Fibroblast of skin of left quadriceps (primary cell): ENCODE measurements around the gene INTS2.
"Not testable (repeated sequence)": the region's sequence is repeated elsewhere in the genome, so short reads cannot be mapped to it uniquely, and the experiment has no call there.

ENCODE experiments used
- DNase-seq, 2 experiments: peaks; one replicate each; pipeline ENCODE4 v3.0.0-alpha.2; 2013; ENCODE audit warnings: low read depth in 2 of 2

Gene INTS2

DNA sequence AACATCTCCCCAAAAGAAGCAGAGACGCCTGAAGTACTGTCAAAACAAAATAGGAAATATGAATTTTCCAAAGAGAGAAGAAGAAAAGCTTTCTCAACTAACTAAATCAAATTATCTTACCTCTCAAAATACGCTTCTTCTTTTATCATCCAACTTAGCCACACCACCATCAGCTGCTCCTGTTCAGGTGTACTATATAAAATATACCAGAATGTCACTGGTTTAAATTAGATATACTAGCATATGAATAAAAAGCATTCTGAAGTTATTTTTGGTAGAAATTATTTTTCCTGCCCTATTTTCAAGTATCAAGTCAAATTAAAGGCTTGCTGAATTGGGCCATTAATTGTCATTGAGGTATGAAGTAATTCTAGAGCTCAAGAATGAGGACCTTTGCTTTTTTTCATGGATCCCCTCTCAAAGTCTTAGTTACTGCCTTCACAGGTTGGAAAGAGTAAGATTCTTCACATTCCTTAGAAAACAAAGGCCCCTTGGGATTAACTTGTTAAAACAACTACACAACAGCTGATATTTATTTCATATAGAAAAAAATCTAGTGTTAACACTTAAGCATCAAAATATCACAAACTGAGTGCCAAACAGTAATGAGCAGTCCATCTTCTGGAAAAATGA, 30.1 kb downstream of the INTS2 start:
- no peak for DNase-seq

DNA sequence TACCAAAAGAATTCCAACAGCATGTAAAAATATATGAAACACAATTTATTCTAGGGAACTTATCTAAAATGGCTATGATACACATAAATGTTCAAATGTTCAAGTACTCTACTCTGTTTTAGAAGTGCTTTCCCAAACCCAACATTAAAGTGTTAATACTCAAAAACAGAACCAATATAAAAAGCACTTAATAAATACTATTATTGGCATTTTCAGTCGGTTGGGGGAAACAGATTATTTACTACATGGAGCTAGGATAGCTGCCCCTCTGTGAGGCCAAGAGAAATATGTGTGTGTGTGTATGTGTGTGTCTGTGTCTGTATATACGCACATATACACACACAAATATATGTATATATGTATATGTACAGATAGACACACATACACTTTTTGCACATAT, 32.4 kb downstream of the INTS2 start:
- no peak for DNase-seq

DNA sequence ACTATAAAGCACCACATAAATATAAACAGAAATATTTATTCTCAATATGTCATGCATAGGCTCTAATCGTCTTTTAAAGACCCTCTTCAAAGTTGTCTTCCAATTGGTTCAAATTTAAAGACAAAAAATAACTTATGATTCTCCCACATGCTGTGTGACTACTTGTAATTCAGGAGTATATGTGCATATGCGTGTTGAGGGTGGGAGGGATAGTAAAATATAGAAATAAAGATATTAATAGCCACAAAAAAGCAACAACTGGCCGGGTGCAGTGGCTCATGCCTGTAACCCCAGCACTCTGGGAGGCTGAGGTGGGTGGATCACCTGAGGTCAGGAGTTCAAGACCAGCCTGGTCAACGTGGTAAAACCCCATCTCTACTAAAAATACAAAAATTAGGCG, 33.5 kb downstream of the INTS2 start:
- DNase-seq, result not testable (repeated sequence)

DNA sequence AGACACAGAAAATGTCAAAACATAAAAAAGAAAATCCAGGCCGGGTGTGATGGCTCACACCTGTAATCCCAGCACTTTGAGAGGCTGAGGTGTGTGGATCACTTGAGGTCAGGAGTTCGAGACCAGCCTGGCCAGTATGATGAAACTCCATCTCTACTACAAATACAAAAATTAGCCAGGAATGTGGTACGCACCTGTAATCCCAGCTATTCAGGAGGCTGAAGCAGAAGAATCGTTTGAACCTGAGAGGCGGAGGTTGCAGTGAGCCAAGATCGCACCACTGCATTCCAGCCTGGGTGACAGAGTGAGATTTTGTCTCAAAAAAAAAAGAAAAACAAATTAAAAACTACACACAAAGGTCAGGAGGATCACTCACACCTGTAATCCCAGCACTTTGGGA, 40.0 kb downstream of the INTS2 start:
- not testable (repeated sequence) for DNase-seq

DNA sequence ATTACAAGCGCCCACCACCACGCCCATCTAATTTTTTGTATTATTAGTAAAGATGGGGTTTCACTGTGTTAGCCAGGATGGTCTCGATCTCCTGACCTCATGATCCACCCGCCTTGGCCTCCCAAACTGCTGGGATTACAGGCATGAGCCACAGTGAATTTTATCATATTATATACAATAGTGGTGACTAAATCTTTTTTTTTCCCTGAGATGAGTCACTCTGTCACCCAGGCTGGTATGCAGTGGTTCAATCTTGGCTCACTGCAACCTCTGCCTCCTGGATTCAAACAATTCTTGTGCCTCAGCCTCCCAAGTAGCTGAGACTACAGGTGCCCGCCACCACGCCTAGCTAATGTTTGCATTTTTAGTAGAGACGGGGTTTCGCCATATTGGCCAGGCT, 41.9 kb downstream of the INTS2 start:
- DNase-seq, result not testable (repeated sequence)

DNA sequence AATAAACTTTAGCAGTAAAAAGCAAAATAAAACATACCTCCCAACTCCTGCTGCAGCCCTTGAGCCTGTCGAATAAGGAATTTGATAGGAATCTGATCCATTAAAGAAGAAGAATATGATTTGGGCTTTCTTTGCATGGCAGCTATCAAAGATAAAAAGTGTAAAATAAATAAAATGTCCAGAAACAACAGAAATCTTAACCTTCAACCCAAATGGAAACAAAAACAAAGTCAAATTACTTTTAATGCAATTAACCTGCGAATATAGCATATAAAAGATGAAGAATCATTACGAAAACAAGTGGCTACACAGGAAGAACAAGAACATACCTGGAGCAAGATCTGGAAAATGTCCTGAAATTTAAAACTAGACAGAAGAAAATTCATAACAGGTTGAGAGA, 42.9 kb downstream of the INTS2 start:
- DNase-seq, result no peak

DNA sequence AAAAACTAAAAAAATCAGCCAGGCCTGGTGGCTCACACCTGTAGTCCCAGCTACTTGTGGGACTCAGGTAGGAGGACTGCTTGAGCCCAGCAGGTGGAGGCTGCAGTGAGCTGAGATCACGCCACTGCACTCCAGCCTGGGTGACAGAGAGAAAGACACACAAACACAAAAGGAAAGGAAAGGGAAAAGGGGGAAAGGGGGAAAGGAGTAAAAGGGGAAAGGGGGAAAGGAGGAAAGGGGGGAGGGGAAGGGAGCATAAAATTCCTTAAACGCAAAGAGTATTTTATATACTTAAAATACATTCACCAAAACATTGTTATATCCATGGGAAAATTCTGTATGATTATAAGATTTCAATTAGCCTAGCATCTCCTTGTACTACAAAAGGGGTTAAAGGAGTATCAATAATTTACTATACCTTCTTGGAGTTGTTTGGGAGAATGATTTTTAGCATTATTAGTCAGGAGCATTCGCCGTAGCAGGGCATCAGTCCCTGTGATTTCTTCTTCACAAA, 47.1 kb downstream of the INTS2 start:
- DNase-seq, result no peak

DNA sequence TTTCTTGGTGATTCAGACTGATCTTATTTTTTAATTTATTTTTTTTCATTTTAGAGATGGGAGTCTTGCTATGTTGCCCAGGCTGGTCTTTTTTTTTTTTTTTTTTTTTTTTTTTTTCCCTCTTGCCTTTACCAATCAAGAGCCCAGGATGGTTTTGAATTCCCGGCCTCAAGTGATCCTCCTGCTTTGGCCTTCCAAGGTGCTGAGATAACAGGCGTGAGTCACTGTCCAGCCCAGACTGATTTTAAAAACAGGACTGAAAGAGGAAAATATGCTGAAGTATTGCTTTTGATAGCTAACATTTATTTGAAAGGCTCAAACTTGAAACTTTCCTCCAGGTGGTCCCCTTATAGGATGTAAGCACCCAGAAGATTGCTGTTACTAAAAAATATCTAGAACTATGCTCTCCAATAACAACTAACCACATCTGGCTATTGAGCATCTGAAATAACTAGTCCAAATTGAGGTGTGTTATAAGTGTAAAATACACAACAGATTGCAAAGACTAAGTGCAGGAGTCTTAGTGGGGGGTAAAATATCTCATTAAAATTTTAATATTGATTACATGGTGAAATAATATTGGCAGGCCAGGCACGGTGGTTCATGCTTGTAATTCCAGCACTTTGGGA, 48.7 kb downstream of the INTS2 start:
- no peak for DNase-seq

DNA sequence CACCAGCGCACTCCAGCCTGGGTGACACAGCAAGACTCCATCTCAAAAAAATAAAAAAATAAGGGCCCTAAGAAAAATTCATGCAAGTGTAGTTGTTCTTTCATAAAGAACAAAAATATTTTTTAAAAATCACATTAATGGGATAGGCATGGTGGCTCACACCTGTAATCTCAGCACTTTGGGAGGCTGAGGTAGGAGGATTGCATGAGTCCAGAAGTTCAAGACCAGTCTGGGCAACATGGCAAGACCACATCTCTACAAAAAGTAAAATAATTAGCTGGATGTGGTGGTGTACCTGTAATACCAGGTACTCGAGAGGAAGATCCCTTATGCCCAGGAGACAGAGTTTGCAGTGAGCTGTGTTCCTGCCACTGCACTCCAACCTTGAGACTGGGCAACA, 49.3 kb downstream of the INTS2 start:
- DNase-seq, result no peak

DNA sequence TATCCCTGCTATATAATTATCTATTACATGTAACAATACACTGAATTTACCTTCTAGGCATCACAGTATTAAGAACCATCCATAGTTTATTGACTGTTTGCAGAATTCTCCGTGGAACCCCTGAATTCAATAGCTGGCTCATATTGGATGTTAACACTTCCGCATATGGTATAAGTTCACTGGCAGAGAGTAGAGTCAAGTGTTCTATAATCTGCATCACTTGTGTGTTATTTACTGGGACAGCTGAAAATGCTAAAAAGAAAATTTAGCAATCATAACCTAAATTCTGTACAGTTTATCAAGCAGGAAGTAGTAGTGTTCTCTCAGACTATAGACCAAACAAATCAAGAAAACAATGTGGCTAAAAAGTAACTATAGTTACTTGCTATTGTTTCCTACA, 49.9 kb downstream of the INTS2 start:
- no peak for DNase-seq

DNA sequence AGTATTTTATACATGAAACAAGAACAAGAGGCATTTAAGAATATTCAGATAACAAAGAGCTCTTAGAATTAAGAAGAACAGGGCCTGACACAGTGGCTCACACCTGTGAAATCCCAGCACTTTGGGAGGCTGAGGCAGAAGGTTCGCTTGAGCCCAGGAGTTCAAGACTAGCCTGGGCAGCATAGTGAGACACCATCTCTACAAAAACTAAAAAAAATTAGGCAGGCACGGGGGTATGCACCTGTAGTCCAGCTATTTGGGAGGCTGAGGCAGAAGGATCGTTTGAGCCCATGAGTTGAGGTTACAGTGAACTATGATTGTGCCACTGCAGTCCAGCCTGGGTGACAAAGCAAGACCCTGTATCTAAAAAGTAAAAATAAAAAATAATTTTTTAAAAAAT, 52.0 kb downstream of the INTS2 start:
- DNase-seq, result no peak

DNA sequence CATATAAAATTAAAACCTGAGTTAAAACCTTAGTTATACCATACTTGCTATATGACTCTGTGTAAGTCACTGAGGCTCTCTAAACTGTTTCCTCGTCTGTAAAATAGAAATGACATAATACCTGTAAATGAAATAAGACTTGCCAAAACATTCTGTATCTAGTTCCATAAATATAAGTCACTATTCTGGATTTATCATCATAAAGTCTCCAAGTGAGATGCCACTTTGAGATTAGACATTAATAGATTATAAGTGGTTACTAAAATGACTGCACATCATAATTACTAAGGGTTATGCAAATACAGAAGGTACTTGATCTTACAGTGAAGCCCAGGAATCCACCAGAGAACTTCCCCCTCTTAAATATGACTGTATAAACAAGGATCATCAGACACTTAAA, 52.5 kb downstream of the INTS2 start:
- DNase-seq, result no peak

DNA sequence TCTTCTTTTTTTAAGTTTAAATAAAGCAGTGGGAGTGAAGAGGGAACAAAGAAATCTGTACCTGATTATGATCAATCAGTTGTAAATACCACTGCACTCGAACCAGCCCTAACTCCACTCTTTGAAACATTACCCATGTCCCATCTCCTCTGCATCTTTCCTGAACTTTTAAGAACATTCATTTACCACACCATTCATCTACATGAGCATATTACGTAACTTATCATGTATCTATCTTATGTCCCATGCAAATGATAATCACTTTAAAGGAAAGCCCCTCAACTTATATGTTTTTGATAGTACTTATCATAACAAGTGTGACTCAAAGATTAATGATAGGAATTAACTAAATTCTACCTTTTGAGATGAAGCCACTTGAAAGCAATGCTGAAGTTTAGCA, 53.7 kb downstream of the INTS2 start:
- DNase-seq, result no peak

DNA sequence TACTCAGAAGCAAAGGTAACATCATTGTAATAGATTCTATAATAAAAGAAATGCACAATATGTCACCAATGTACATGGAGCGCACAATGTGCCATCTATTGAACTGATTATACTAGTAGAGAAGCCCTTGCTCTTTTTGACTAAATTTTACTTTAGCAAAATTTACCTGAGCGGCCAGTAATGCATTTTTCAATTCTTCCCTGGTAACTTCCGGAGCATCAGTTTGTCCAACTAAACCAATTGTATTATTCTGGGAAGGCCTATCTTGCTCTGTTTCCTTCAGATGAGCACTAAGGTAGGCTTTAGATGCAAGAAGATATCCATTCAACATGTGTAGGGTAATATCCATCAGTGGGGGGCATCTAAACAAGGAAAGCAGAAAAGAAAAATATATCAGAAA, 55.7 kb downstream of the INTS2 start:
- no peak for DNase-seq

DNA sequence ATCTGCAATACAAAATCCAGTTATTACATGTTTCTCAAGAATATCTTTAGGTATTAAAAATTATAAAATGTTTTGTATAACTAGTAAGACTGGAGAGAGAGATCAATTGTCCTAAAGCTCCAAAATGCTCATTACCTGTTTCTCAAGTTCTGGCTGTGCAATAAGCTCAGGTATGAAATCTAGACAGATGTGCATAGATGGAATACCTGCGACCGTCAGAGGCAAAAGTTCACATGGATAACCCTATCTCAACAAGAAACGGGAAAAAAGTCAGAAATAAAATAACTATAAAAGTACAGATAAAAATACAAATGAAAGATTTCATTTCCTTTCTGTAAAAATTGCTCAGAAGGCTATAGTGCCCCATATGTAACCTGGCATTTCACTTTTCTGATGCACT, 58.6 kb downstream of the INTS2 start:
- DNase-seq, result no peak

DNA sequence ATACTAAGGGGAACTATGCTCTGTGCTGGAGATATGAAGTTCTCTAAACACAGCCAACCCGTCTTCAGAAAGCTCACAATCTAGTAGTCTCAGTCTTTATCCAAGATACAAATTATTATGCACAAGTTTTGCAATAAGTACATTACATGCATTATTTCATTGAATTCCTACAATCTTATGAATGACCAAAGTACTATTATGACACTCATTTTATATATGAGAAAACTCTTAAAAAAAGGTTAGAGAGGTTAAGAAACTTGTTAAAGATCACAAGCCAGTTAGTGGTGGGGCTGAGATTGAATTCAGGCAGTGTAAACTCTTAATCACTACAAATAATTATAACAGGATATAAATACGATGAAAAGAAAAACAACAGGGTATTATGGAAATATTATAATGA, 59.7 kb downstream of the INTS2 start:
- no peak for DNase-seq

DNA sequence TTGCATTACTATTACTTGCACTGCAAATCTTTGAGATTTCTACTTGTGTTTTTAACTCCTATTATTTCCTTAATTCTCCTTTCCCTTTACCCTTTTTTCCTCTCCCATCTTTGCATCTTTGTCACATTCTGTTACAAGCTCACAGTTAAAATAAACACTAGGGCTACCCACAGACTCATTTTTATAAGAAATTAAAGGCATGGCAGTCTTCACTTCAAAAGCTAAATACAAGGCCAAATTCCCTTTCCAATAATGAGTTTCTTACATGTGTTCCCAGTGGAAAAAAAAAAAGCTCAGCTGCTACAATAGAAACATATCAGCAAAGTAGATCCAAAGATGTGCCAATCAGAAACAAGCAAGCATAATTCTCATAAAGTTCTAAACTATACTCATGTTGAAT, 60.7 kb downstream of the INTS2 start:
- DNase-seq, result no peak

DNA sequence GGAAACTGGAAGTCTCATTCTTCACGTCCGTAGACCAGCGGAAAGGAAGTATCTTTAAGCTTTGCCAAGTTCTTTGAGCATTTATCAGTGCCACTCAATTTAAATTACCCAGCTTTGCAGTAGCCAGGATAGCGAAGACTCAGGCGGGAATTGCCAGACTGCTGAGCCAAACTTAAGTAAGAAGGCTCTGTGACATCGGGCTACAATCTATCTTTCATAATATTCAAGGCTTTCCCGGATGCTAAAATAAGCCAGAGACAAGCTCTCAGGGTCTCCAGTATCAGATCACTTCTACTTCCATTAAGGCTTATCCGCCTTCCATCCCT, 64.0 kb downstream of the INTS2 start:
- no peak for DNase-seq

DNA sequence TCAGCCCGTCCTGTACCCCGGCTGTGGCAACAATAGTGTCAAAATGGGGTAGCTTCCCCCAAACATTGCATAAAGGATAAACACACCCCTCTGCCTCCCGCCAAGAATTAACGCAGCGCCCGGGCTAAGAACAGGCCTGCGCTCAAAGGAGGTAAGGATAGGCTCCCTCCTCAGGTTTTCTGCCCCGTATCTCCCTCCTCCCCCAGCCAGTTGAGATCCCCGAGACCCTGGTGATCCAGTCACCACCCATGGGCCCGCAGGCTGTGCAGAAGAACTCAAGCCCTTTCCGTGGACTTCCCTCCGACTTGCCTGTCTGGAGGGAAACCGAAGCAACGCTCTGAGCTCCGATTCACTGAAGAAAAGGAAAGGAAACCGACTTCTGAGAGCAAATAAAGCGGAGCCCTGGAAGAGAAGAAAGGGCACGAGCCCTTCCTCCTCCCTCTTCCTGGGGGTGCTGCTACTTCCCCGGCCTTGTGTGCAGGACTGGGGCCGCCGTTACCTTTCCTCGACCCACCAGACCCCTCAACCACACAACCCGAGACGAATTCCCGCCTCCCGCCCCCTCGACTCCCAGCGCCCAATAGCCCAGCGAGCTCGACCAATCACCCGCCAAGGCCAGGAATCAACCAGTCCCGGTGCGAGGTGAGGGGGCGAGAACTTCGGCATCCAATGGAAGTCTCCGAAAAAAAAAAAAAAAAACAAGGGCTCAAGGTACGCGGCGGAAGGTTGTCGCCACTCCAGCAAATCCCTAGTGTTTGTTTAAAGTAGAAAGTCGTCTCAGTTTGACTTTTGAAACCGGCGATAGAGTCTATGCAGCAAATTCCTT, 64.6 kb downstream of the INTS2 start, which contains the start of gene BRIP1:
BRIP1 (minus strand) TSS at position 554 of the 826 bp plus-strand sequence. CDS start 1,989 bp downstream, outside the sequence.
- DNase-seq, result peak; percentile 87 to 88

DNA sequence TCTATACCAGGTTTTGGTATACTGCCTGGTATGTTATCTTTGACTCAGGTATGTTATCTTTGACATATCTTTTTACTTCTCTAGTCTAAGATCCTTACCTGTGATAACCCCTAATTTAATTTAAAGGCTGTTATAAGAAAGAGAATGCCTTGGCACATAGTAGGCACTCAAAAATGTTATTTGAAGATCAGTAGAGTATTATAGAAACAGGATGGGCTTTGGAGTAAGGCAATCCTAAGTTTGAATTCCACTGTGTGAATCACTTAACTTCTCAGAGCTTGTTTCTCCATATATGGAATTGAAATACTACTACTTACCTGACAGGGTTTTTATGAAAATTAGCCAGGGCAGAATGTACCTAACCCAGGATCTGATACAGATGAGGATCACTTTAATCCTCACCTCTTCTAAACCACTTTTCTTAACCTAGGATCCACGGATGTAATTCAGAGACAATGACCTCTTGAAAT, 65.6 kb downstream of the INTS2 start:
- peak; percentile 20 to 24 for DNase-seq

DNA sequence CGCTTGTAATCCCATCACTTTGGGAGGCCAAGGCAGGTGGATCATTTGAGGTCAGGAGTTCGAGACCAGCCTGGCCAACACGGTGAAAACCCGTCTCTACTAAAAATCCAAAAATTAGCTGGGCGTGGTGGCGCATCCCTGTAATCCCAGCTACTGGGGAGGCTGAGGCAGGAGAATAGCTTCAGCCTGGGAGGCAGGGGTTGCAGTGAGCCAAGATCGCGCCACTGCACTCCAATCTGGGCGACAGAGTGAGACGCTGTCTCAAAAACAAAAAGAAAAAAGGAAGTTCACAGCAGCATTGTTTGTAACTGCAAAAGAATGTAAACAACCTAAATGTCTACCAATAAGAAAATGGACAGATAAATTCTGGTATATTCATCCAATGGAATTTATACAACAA, 67.4 kb downstream of the INTS2 start:
- not testable (repeated sequence) for DNase-seq

DNA sequence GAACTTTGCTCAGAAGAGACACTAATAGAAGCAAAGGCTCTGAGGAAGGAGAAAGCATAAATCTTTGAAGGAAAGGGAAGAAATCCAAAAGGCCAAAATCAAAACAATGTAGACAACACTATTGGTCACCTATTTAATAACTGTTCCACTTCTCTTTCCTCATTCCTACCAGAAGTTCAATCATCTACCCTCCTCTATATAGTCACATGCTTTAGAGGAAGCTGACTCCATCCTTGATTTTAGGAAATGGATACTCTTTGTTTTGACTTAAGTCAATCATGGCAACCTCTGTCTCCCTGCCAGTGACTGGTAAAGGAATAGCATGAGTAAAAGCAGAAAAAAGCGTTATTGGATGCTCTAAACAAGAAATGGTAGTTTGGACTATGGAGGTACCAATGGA, 71.7 kb downstream of the INTS2 start:
- no peak for DNase-seq

DNA sequence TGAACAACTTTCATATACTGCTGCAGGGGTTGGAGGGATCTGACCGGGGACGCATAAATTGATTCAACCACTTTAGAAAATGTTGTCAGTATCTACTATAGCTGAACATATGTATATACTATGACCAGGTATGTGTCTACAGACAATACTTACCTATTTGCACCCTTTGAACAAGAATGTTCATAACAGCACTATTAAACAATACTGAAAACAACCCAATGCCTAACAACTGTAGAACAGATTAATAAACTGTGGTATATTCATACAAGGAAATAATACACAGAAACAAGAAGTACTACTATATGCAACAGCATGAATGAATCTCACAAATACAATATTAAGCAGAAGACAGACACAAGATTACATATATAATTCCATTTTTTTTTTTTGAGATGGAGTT, 74.9 kb downstream of the INTS2 start:
- DNase-seq, result no peak
